Measurements from ENCODE around the gene P4HTM.
"Not testable (repeated sequence)": the region's sequence is repeated elsewhere in the genome, so short reads cannot be mapped to it uniquely, and the experiment has no call there.

P4HTM gene

GRCh38 chr3:49007771-49008528 lies 17.9 kb downstream of the P4HTM start:
- DNase-seq, result peak; percentile 91

DNA sequence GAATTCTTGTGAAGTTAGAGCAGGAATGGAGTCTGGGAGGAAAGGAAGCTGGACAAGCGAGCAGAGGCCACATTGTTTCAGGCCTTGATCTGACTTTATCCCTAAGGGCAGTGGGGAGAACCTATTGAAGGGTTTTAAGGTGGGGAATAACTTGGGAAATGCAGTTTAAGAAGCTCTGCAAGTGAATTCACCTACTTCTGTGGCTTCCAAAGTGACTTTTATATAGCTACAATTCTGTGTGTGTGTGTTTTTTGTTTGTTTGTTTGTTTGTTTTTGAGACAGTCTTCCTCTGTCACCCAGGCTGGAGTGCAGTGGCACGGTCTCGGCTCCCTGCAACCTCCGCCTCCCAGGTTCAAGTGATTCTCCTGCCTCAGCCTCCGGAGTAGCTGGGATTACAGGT lies 18.6 kb downstream of the P4HTM start:
- not testable (repeated sequence) for ATAC-seq, DNase-seq

More at GRCh38 chr3:49007771-49008528, 17.9 kb downstream of the P4HTM start:
- peak; percentile 67 for ATAC-seq

GRCh38 chr3:49009396-49009795 lies 19.4 kb downstream of the P4HTM start:
- DNase-seq (no peak), ATAC-seq (no peak)

GRCh38 chr3:49012441-49013017 lies 22.5 kb downstream of the P4HTM start:
- no peak for DNase-seq
- ATAC-seq, result no peak

GRCh38 chr3:49013113-49013737 lies 23.2 kb downstream of the P4HTM start:
- no peak for ATAC-seq
- DNase-seq, result no peak

DNA sequence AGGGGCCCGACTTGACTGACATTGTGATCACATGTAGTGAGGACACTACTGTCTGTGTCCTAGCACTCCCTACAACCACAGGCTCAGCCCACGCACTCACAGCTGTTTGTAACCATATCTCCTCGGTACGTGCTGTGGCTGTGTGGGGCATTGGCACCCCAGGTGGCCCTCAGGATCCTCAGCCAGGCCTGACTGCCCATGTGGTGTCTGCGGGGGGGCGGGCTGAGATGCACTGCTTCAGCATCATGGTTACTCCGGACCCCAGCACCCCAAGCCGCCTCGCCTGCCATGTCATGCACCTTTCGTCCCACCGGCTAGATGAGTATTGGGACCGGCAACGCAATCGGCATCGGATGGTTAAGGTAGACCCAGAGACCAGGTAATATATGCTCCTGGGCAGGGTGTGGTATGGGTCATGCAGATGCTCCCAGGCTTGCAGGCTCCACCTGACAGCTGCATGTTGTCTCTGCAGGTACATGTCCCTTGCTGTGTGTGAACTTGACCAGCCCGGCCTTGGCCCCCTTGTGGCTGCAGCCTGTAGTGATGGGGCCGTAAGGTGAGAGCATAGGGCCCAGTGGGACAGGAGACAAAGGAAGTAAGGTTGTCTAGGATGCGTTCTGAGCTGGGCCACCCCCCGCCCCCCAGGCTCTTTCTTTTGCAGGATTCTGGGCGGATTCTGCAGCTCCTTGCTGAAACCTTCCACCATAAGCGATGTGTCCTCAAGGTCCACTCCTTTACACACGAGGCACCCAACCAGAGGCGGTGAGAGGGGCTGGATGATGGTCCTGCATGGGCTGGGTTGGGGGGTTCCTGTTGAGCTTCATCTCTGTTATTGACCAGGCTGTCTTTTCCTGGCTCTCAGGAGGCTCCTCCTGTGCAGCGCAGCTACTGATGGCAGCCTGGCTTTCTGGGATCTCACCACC lies 24.0 kb downstream of the P4HTM start:
- DNase-seq (peak; percentile 63), ATAC-seq (peak; percentile 17)

- DNase-seq (no peak), ATAC-seq (no peak)
Observed at GRCh38 chr3:49015072-49015471, 25.0 kb downstream of the P4HTM start.

- DNase-seq, result no peak
- no peak for ATAC-seq
Observed at GRCh38 chr3:49015765-49016164, 25.7 kb downstream of the P4HTM start.

DNA sequence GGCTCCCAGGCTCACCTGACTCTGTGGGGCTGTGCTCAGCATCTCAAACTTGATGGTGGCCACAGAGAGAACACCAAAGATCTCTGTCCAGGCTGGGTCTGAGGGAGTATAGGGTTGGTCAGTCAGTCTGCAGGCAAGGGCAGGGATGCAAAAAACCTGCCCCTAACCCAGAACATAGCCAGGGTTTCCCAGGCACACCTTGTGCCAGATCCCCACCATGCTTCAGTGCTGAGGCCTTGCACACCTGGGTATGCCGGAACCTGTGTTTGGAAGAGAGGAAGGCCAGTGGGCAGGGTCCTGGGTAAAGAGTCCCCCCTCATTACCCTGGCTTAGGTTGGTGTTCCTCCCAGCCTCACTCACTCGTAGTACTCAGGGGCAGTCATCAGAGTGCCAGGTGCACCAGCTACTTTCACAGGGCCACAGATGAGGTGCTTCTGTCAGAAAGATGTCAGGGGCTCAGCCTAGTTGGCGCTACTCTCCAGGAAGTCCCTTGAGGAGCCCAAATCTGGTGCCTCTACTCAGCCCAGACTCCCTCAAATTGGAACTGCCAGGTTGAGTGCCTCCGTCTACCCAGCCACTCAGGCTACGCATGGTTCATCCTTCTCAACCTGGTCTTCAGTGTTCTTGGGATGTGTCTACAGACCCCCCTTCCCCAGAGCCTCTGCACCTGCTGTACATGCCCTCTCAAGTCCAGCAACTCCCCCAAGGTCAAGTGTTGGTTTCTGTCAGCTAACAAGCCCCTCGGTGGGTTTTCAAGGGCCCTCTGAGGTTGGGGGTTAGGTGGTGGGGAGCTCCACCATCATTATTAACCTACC lies 26.6 kb downstream of the P4HTM start:
- DNase-seq (no peak), ATAC-seq (no peak)

- ATAC-seq (no peak), DNase-seq (no peak)
Observed at GRCh38 chr3:49017229-49017970, 27.4 kb downstream of the P4HTM start.

- ATAC-seq, result peak; percentile 10
- peak; percentile 72 for DNase-seq
Observed at GRCh38 chr3:49017971-49018706, 28.1 kb downstream of the P4HTM start, which contains the start of gene DALRD3. DALRD3 (minus strand) TSS chr3:49018580; CDS start chr3:49018564, 16 bp downstream.

GRCh38 chr3:49018707-49019006 lies 28.6 kb downstream of the P4HTM start:
- DNase-seq, result no peak
- ATAC-seq, result no peak

DNA sequence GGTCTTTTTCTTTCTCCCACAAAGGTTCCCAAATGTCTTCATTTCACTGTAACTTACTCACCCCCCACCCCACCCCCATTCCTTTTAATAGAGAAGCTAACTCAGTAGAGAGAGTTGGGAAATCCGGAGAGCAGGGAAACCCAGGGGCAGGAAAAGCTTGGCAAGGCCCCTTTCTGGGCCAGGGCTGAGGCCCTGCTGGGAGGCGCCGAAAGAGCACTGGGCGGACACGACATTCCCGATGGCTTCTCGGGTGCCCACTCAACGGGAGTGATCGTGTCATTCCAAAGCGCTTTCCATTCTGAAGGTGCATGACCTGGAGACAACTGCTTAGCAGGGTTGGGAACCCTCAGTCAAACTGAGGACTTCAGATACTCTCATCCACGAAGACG lies 29.9 kb downstream of the P4HTM start:
- no peak for DNase-seq
- no peak for ATAC-seq

GRCh38 chr3:49020330-49021212 lies 30.5 kb downstream of the P4HTM start:
- DNase-seq (peak; percentile 59), ATAC-seq (no peak)

GRCh38 chr3:49021213-49021812 lies 31.3 kb downstream of the P4HTM start:
- ATAC-seq, result peak; percentile 66

DNA sequence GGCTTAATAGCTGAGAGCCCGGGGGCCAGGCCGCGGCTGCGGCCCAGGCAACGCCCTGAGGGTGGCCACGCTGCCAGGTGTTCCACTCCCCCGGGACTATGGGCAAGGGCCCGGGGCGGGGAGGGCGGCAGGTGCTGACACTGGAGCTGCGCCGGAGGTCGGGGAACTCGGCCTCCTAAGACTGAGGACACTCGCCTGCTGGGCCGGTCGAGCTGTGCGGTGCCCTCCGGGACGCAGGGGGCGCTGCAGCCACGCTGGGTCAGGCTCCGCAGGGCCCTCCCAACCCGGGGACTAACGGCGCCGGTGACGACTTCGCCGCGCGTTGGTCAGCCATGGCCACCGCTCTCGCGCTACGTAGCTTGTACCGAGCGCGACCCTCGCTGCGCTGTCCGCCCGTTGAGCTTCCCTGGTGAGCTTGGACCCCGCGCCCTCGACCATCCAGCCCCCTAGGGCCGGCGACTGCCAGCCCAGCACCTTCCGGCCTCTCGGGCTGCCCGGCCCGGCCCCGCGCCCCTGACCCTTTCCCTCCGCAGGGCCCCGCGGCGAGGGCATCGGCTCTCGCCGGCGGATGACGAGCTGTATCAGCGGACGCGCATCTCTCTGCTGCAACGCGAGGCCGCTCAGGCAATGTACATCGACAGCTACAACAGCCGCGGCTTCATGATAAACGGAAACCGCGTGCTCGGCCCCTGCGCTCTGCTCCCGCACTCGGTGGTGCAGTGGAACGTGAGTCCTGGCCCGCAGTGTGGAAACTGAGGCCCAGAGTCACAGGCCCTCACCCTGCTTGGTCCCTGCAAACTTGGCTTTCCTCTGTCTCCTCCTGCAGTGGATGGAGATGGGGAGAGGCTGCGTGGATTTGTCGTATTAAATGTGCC lies 32.0 kb downstream of the P4HTM start, which contains the start of gene NDUFAF3:
TSS of gene NDUFAF3 (plus strand) at position 309 of the 875 bp plus-strand sequence. CDS start at position 333, 24 bp downstream.
- ATAC-seq, result peak; percentile 81
- DNase-seq, result peak; percentile 96

More at GRCh38 chr3:49021213-49021812, 31.3 kb downstream of the P4HTM start:
- peak; percentile 100 for DNase-seq

- ATAC-seq (no peak), DNase-seq (peak; percentile 39)
Observed at GRCh38 chr3:49022688-49023171, 32.7 kb downstream of the P4HTM start.
